ENCODE results near the gene TSPAN7.

Gene TSPAN7

GRCh38 chrX:38697461-38697860 lies 136.1 kb downstream of the TSPAN7 start:
- DNase-seq = no peak

- DNase-seq = no peak
Observed at GRCh38 chrX:38699121-38699520, 137.8 kb downstream of the TSPAN7 start.

GRCh38 chrX:38699696-38700095 lies 138.4 kb downstream of the TSPAN7 start:
- no peak for DNase-seq

GRCh38 chrX:38701073-38701472 lies 139.7 kb downstream of the TSPAN7 start:
- no peak for DNase-seq

- no peak for DNase-seq
Observed at GRCh38 chrX:38704146-38704882, 143.0 kb downstream of the TSPAN7 start.

- DNase-seq = no peak
Observed at GRCh38 chrX:38717871-38718270, 156.5 kb downstream of the TSPAN7 start.

GRCh38 chrX:38718311-38718710 lies 157.0 kb downstream of the TSPAN7 start:
- DNase-seq = no peak

- no peak for DNase-seq
Observed at GRCh38 chrX:38726612-38727011, 165.3 kb downstream of the TSPAN7 start.

- no peak for DNase-seq
Observed at GRCh38 chrX:38727668-38728067, 166.3 kb downstream of the TSPAN7 start.

- no peak for DNase-seq
Observed at GRCh38 chrX:38732866-38733265, 171.5 kb downstream of the TSPAN7 start.

Measured in NCI-H774 (cell line).